SH-SY5Y (cell line): ENCODE measurements around the gene PPP1R26.

Source experiments
- GATA2 ChIP-seq: IDR thresholded peaks from 2 replicates; pipeline ENCODE4 v1.6.1; 2011; ENCODE audit warnings: mild to moderate bottlenecking, low read depth, low read length
- GATA3 ChIP-seq: IDR thresholded peaks from 2 replicates; pipeline ENCODE4 v1.6.1; 2011; ENCODE audit warnings: low read depth, mild to moderate bottlenecking, low read length, moderate library complexity

- TF ChIP-seq GATA2 (no peak), GATA3 (no peak)
These were observed 42.1 kb downstream of the PPP1R26 start for GRCh38 chr9:135521608-135522095.
